Stimulated activated CD8-positive, alpha-beta memory T cell treated with anti-CD3 and anti-CD28 coated beads, Interleukin-2, amount 100 ng/mL, for 48 hours (primary cell): Measurements from ENCODE around the gene FYB2.

ENCODE experiments used
- DNase-seq, 2 donors: peaks; one replicate each; pipeline ENCODE4 v3.0.0-alpha.2; 2020; ENCODE audit warnings: low read depth in 2 of 2

FYB2 gene

DNA sequence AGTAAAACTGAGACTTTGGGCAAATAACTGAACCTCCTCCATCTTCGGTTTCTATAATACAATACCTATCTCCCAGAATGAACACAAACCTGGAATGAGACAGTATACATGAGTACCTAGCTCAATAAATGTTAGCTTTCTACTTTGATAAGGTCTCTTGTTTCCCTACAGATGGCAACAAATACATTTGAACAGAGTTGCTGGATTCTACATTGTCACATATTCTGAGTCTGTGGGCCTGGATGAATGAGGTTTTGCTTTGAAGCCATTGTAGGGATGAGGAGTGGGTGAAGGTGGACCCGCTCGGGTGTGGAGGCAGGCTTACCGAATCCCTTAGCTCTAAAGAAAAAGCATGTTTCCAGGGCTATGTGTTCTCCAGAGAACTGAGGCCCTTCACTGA is 13.9 kb upstream of the FYB2 start:
- no peak for DNase-seq

DNA sequence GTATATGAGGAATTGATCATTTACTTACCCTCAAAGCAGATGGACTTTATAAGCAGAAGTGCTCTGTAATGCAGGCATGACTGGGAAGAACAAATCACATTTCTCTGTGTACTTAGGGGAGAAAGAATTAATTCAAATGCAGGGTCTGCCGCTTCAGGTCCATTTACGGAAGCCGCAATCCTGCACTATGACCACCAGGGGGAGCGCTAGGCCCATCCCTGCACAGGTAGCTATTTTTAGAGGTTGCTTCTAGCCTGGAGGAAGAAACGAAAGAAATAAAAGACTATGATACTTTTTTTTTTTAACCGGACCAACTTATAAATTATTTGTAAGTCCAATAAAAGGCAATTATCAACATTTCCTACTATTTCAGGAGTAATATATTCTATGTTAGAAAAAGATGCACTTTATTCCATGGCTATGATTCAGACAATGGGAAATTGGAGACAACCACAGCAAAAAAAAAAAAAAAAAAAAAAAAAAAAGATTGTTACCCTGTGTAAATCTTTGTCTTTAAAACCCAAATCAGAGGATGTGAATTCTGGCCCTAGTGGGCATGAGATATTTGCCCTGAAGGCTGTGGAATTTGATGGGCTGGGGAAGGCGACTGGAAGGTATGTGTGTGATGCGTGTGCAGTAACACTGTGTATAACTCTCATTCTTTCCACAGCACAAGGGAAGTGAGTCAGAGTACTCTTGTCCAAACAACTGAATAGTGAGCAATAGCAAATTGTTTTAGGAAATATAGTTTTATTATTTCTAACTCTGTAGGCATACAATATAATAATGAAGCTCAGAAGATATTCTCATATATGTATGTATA is 12.9 kb upstream of the FYB2 start:
- peak; percentile 39 to 50 for DNase-seq

DNA sequence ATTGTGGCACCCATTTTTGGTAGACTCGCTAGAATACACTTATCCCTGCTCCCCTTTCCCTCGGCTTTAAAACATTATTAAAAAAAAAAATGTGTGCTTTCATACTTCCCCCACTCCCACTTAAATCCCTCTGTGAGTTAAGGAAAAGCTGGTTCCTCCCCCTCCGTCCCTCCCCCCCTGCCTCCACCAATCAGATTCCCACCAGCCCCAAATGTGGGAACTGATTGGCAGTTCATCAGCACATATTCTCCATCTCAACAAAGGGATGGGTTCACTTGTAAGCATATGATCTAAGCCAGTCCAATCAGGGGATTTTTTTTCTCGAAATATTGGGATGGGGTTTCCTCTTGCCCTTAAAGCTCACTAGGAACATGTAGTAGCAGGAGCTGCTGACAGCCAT is 10.8 kb upstream of the FYB2 start:
- no peak for DNase-seq

DNA sequence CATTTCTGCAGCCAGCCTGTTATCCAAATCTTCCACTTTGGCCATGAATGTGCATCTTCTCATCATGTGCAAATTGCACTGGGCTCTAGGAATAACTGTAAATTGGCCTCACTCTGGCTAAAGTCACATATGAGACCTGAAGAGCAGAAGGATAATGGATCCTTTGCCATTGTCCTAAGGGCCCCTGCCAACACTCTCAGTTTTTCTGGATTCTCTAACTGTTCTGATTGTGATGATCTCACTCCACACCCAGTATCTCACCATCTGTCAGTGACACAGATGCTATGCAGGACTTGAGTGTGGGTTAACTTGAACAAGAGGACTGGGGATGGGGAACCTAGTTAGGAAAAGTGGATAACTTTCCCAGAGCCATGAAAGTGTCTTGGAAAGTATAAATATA is 8.5 kb upstream of the FYB2 start:
- no peak for DNase-seq

DNA sequence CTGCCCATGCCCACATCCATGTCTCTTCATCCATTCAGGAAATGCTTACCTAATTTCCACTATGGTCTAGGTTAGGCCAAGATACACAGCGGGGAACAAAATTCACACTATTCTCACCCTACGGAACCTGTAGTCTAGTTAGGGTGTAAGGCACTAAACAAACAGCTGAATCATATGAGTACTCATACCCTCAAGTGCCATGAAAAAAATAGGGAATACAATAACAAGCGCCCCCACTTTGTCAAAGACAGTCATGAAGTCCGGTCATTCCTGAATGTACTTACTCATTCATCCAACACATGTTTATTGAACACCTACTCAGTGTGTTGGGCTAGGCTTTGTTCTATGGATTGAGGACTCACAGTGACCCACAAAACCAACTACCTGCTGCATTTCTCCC is 6.2 kb upstream of the FYB2 start:
- no peak for DNase-seq

DNA sequence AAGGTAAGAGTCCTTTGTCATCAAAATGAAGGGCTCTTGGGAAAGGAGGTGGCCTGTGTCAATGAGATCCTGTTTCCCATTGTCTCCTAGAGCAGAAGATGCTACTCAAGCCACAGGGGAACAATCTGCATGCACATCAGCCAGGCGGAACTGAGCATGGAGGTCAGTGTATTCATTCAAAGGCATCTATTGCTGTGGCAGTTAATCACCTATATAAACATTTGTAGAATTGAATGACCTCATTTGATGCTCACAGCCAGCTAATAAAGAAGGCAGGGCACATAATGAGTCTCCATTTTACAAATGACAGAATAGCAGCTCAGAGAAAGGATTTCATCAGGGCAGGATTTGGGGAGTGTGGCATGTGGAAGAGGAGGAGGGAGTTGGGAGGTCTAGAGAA is 5.7 kb upstream of the FYB2 start:
- no peak for DNase-seq

DNA sequence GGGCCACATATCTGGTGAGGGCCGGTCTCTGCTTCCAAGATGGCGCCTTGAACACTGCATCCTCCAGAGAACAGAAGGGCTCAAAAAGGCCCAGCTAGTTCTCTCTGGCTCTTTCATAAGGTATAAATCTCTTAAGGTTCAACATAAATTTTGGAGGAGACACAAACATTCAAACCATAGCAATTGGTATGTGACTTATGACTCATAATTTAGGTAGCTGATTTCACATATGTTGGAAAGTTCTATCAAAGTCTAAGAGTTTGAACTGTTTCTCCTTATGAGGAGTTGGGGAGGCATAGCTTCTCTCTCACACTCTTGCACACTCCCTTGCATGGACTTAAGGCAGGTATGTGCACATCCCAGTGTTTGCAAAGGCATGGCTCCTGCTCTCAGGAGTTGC is 5.1 kb upstream of the FYB2 start:
- no peak for DNase-seq

DNA sequence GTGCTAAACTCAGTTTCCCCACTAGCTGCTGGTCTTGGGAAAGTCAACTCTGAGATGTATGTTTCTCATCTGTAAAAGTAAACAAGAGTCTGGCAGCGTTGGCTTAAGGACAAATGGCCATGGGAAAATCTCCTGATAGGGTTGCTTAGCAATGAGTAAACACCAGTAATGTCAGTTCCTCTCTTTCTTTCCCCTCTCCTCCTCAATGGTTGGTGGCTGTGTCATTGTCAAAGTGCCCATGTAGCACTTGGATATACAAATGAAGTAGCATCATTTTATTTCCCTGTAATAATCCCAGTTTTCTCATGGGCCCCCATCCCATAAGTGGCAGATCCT is 2.2 kb upstream of the FYB2 start:
- no peak for DNase-seq

DNA sequence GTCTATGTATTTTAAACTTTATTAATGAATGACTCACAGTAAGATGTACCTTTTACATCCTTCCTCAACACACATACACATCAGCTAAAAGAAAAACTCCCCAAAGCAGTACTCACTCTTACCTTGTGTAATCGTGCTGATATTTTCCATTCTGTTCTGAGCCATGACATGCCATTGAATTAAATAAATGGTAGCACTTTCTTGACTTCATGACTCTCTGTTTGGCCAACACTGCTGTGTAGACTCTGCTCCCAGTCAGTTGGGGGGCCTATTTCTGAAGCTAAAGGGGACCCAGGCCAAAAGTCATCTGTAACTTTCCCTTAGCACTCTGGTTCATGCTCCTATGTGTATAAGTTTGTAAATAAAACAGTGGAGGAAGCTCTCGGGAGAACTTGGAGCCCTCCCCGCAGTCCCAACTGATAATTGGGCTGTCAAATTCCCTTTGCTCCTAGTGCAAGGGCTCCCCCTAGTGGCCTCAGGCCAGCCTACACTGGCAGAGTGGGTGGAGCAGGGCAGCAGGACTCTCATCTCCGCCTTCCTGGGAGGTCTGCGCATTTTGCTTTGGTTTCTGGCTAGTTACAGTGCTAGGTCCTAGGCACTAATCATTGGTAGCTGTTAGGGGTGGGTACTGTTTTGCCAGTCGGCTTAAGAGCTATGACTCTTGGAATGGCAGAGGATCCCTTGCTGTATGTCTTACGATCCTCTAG is 1.7 kb upstream of the FYB2 start:
- DNase-seq = peak; percentile 68 to 71

DNA sequence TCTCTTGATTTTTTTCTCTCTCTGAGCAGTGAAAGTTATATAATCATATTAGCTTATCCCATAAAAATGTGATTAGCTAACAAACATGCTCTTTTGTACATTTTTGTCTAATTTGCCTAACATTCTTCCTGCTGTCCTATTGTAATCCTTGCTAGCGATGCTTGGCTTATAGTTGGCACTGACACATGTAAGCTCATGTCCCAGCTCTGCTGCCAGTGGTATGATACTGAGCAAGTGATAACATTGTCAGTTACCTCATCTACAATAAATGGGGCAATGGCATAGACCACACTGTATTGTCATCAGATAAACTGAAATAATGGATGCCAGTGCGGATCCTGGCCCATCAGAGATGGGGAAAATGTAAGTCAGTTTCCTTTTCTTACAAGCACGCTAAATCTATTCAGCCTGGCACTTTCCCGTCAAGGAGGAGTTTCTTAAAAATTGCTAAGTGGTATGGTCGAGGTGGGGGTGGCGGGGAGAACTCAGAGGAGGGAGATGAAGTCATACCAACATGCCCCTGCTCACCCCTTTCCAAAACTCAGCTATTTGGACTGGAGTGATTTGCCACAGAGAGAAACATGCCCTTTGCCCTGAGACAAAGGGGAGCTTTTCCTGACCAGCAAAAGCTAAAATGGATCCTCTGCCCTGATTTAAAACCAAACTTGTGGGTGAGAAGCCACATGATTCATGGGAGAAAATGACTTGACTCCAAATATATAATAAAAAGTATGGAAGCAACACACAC is 1.3 kb downstream of the FYB2 start:
- no peak for DNase-seq

DNA sequence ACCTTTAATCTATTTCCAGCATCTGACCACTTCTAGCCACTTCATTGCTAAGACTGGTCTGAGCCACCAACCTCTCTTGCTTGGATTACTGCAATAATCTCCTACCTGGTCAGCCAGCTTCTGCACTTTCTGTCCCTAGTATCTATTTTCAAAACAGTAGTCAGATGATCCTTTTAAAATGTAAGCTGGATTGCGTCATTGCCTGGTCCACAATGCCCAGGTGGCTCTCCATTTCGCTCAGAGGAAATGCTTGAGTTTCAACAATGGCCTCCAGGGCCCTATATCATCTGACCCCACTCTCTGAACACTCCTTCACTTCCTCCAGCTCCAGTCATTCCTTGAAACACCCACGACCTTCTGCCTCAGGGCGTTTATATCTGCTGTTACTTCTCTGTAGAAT is 2.3 kb downstream of the FYB2 start:
- DNase-seq = no peak

DNA sequence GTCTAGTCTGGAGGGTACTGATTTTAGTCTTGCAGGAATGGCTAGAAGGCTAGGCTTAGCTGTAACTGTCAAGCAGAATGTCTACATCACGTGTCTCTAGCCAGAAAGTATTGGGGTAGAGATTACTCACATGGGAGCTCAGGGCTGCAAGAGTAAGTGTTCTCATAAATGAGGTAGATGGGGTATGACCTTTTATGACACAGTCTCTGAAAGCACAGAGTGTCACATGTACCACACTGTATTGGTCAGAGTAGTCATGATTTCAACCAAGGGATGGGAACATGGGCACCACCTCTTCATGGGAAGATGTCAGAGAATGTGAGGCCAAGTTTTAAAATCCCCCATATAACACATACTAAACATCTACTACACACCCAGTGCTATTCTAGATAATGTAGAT is 2.9 kb downstream of the FYB2 start:
- DNase-seq = no peak

DNA sequence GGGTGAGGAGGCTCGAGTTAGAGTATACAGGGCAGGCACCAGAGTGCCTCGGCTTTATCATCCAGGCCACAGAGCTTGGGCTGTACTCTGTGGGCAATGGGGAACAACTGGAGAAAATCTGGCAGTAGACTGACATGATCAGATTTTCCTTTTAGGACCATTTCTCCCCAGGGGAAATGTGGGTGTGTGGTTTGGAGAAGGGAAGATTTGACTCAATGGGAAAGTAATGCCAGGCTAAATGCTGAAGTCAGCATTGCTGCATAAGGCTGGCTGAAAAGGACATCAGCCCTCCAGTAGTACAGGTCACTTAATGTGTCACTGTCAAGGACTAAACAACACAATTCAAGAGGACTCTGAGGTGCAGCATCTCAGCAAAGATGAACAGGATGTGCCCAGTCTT is 5.0 kb downstream of the FYB2 start:
- DNase-seq = no peak

DNA sequence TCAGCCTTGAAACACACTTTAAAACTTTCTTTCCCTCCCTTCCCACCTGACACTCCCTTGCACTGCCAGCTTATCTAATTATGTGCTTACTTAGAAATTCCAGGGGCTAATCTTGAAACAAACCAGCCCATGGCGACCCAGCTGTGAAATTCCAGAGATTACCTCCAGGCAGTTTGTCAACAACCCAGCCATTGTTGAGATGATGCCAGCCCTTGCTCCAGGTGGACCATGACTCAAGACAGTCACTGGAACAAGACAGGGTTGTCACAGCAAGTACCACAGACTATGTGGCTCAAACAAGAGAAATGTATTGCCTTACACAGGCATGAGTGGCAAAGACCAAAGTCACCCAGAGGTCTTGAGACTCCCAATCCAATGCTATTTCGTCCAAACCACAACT is 7.9 kb downstream of the FYB2 start:
- no peak for DNase-seq

DNA sequence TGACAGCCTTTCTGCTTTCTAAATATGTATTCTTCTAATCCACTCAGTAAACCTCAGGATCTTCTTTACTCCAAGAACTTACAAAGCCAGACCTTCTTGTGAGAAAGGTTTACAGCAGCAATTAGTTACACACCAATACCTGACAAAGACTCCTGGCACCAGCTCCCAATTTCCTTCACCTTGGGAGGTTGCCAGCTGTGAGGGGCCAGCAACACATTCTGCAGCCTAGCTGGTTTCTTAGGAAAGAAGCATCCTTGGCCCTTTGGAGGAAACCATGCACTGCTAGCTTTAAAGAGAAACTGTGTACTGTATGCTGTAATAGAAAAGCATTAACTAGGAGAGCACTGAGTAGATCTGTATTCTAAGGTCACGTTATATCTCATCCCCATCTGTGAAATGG is 10.8 kb downstream of the FYB2 start:
- DNase-seq = no peak

DNA sequence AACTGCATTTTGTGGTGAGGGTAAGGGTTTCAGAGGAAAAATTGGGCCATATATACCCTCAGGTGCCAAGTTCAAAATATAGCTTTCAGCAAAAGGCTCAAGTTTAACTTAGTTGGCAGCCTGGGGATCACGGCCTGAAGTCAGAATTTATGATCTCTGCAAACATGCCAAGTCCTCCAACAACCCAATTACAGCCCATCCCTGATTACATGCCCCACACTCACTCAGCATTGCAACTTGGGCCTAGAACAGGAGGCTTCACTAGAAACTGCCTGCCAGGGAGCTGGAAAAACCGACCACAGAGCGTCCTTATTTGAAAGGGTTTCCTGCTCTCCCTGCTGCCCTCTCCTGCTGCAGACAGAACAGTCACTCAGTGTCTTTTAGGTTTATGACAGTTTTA is 12.4 kb downstream of the FYB2 start:
- no peak for DNase-seq

DNA sequence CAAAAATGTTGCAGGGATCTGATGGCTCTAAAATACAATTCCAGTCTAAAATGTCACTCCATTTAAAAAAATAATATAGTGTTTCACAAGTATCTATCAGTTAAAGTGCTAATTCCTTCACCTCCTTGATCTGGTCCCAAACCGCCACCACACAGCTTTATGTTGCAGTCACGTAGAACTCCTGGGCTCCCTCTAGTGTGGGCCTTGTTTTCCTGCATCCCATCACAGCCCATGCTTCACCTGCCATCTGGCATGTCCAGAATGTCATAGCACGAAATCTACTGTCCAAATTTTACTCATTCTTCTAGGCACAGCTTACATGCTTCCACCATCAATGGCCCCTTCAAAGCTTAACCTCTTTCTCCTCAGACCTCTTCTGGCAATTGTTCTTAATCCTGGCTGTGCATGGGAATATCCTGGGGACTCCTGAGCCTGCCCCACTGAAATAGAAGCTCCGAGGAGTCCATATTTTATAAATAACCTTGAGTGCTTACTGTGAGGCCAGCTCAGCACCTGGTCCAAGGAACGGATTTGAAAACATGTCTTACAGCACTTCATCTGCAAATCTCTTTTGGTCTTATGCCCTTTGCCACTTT is 15.5 kb downstream of the FYB2 start:
- DNase-seq = no peak

DNA sequence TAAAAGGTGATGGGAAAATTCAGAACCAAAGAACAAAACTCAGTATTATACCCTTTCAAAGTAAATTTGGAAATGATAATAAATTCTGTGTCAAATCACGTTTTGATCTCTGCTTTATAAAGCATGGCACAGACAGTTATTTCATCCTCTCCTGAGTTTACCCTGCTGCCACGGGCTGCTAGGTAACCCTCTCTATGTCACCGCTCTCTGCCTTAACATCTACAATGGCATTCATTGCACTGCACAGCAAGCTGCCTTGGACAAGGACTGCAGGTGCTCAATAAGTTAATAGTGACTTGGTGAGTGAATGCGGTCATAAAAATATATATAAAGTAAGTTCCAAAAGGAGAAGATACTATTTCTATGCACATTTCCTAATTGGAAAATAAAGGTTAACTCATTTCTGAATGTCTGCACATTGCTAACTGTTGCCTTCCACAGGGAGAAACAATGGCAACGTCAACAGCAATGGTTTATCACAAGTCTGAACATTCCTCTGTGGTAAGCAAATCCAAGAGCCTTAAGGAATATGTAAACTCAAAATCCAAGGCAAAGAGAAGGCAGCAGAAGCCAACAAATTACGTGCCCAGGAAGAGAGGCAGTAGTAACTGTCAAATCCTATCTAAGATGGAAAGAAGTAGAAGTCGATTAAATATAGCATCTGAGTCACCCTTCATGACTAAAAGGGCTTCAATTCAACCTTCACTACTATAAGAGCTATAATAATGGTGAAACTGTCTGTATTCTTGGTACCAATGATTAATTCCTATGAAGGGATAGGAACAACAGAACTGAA is 19.4 kb downstream of the FYB2 start:
- DNase-seq = no peak

DNA sequence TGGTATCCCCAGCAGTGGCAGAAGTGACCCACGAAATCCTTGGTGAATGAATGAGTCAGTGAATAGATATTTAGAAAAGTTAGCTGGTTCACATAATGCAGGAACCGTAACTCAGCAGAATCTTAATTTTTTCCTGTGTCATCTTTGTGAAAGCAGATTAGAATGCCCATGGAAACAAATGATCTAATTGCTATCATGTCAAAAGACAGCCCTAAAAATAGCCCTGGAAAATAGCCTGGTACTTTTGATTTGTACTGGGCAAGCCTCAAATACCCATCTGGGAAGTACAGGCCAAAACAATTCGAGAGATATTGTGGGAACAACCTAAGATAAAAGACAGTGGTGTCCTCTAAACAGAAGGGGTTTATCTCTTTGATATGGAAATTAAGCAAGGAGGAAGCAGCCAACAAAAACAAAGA is 21.1 kb downstream of the FYB2 start:
- DNase-seq = no peak

DNA sequence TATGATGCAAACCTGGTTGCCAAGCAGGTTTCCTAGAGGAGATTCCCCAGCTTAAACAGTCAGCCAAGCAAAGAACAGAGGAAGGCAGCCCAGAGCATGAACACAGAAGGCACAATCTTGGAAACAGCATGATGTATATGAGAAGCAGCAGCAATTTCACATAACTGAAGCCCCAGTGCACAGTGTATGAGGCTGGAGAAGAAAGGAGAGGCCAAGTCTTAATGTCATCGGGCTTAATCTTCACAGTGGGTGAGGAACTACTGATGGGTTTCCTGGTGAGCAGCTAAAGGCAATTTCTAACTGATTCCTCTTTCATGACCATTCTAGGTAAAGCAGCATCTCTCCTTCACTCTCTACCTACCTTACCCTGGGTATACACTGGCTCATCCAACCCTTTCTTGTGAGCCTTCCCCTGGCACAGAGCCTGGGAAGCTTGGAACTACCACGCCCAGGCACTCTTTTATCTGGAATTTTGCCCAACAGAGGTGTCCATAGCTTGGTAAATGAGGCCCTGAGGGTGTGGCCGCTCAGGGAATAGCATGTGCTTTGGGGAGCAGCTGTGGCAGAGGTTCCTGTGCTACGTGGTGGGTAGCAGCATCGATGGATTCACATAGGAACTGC is 22.0 kb downstream of the FYB2 start:
- DNase-seq = no peak

DNA sequence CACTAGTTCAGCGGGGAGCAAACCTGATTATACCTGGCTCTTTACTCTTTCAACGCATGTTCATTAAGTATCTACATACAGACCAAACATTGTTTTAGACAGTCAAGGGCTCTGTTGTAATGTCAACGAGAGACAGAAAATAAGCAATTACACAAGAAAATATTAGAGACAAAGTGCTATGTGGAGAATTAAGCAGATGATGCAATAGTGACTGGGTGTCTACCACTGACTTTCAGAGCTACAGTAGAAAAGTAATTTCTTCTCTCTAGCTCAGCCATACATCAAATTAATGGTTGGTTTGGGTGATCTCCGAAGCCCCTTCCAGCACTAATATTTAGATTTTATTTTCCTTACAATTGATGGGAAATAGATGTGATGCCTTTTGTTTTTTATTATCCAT is 23.3 kb downstream of the FYB2 start:
- DNase-seq = no peak
